Caco-2 (cell line): ENCODE measurements around the gene UBE2R2. TPM values are rescaled to one million over a fixed set of nuclear protein-coding genes. Genes with fewer than 3 reads are reported as not detected.
"Not testable (repeated sequence)": the region's sequence is repeated elsewhere in the genome, so short reads cannot be mapped to it uniquely, and the experiment has no call there.

Source experiments
- Bru-seq: library from RNA; stranded (reverse); fragments of 400-500 nt; gene quantifications from one replicate; lab custom pipeline; 2021; lab: Mats Ljungman, UMichigan
- BruChase-seq, 2 experiments: library from RNA; stranded (reverse); fragments of 400-500 nt; gene quantifications; one replicate each; lab custom pipeline; 2021; lab: Mats Ljungman, UMichigan
- BruUV-seq: library from RNA; stranded (reverse); fragments of 400-500 nt; replicated peaks from 2 replicates; lab custom pipeline; 2021; lab: Mats Ljungman, UMichigan
- CTCF ChIA-PET: fragments of 300-600 bp; sonication (Branson Sonifier 250); formaldehyde crosslinking; loops from one replicate; lab custom pipeline; 2022; ENCODE audit warnings: antibody characterized with exemption; lab: Charles Lee
- POLR2A ChIA-PET: fragments of 300-600 bp; sonication (Branson Sonifier 250); formaldehyde crosslinking; loops from one replicate; lab custom pipeline; 2022; ENCODE audit warnings: antibody characterized with exemption; lab: Charles Lee
- DNase-seq, 2 experiments: peaks; one replicate each; pipeline versions ENCODE4 v3.0.0 to v3.0.0-alpha.2; 2020 to 2022
- H3K27me3 ChIP-seq: replicated peaks from 2 replicates; pipeline ENCODE4 v1.6.0; 2011; ENCODE audit warnings: low read length; ENCODE audit not compliant: control insufficient read depth, insufficient read depth
- H3K36me3 ChIP-seq: 2 replicates; pipeline ENCODE4 v1.5.1; 2011; ENCODE audit warnings: low read length; ENCODE audit not compliant: control insufficient read depth, insufficient read depth
- H3K4me1 ChIP-seq: fragments of 250-450 bp; sonication (Bioruptor Pico); 2 replicates; pipeline ENCODE4 v1.5.1; 2020; ENCODE audit warnings: mild to moderate bottlenecking
- H3K4me3 ChIP-seq: 2 replicates; pipeline ENCODE4 v1.5.1; 2011; ENCODE audit warnings: low read depth, mild to moderate bottlenecking, control low read depth, low read length
- H3K9me3 ChIP-seq: fragments of 250-450 bp; sonication (Bioruptor Pico); 2 replicates; pipeline ENCODE4 v1.5.1; 2020; ENCODE audit warnings: mild to moderate bottlenecking, moderate library complexity
- H3K27ac Mint-ChIP-seq: one replicate; pipeline ENCODE4 v1.8.0; 2022; ENCODE audit warnings: mixed read lengths; ENCODE audit not compliant: unreplicated experiment
- H3K27me3 Mint-ChIP-seq: one replicate; pipeline ENCODE4 v1.8.0; 2022; ENCODE audit warnings: mixed read lengths; ENCODE audit not compliant: insufficient read depth, unreplicated experiment
- H3K36me3 Mint-ChIP-seq: one replicate; pipeline ENCODE4 v1.8.0; 2022; ENCODE audit warnings: mild to moderate bottlenecking, mixed read lengths; ENCODE audit not compliant: insufficient read depth, unreplicated experiment
- H3K4me1 Mint-ChIP-seq: one replicate; pipeline ENCODE4 v1.8.0; 2022; ENCODE audit warnings: low read depth, mixed read lengths; ENCODE audit not compliant: unreplicated experiment
- H3K4me3 Mint-ChIP-seq: one replicate; pipeline ENCODE4 v1.8.0; 2022; ENCODE audit warnings: mild to moderate bottlenecking, moderate library complexity, mixed read lengths; ENCODE audit not compliant: unreplicated experiment
- H3K9me3 Mint-ChIP-seq: one replicate; pipeline ENCODE4 v1.8.0; 2022; ENCODE audit warnings: mixed read lengths; ENCODE audit not compliant: unreplicated experiment
- CTCF ChIP-seq, 2 experiments: fragments of 200-600 bp in 1 of 2; IDR thresholded peaks; 1 replicate in 1 of 2; 2 replicates in 1 of 2; pipeline versions ENCODE4 v1.5.1 to v1.8.0; 2011 to 2022; ENCODE audit warnings: antibody characterized with exemption in 1 of 2, control low read depth in 1 of 2, inconsistent platforms in 1 of 2, low read depth in 1 of 2, low read length in 1 of 2, mild to moderate bottlenecking in 1 of 2, moderate library complexity in 1 of 2; ENCODE audit not compliant: insufficient read depth in 1 of 2, severe bottlenecking in 1 of 2, unreplicated experiment in 1 of 2
- intact Hi-C: fragments of 100-400 bp; cut with micrococcal nuclease; formaldehyde crosslinking; loops from one replicate; pipeline ENCODE4 v1.10.0; 2022; ENCODE audit not compliant: unreplicated experiment
- long read RNA-seq: library from polyadenylated mRNA; stranded (forward); transcript quantifications from one replicate; pipeline ENCODE4 v2.0.0, GENCODE V29; 2022
- total RNA-seq: library from RNA; stranded (reverse); gene quantifications from 2 replicates; pipeline ENCODE4 v1.2.3, GENCODE V29; 2022

UBE2R2 gene
- total RNA-seq = 48.1 and 52.3 TPM in 2 replicates
- Bru-seq, nascent RNA = percentile 83 among the genes with signal in this experiment
- BruChase-seq, experiment 1, labeled RNA remaining after a 2-hour chase = percentile 83 among the genes with signal in this experiment
- BruChase-seq, experiment 2, labeled RNA remaining after a 6-hour chase = percentile 87 among the genes with signal in this experiment
- long read RNA-seq, full-length matches to known transcripts = 108 of 139 reads
- long read RNA-seq, partial matches to known transcripts = 20 of 139 reads
- long read RNA-seq, other reads (novel, unspliced or antisense) = 11 of 139 reads

- CTCF ChIA-PET = interaction anchor here (0.6 to 1.2 kb wide), 3 partner anchors 17 to 79 kb away, joined by 3 to 4 read pairs (median 3); no protein-coding TSS in a partner anchor
These were observed at the start of gene UBE2R2 for GRCh38 chr9:33816327-33817252. Gene UBE2R2 (plus strand): TSS chr9:33817160. CDS start chr9:33817758, 598 bp downstream.

GRCh38 chr9:33770156-33770880, 46.6 kb upstream of the UBE2R2 start:
- H3K36me3 Mint-ChIP-seq, H3K4me1 Mint-ChIP-seq, H3K27me3 ChIP-seq, H3K9me3 Mint-ChIP-seq, H3K4me3 ChIP-seq, H3K27ac Mint-ChIP-seq, POLR2A ChIA-PET, intact Hi-C loops, H3K36me3 ChIP-seq, H3K9me3 ChIP-seq, H3K27me3 Mint-ChIP-seq, BruUV-seq, H3K4me1 ChIP-seq, CTCF ChIA-PET, H3K4me3 Mint-ChIP-seq, DNase-seq: not testable (repeated sequence)

More at GRCh38 chr9:33816327-33817252, at the start of gene UBE2R2:
- intact Hi-C loops = loop anchor here (5.0 to 10.0 kb wide), 2 partner anchors 108 to 256 kb away; no protein-coding TSS in a partner anchor
- Mint-ChIP-seq H3K4me3 (peak within 1 kb of the TSS; percentile 90), H3K27me3 (no peaks in the 10 kb centered on the region), H3K4me1 (peaks cover 20% of the 10 kb centered on the region), H3K36me3 (peaks cover 15% of the 10 kb centered on the region), H3K27ac (peak within 1 kb of the TSS; percentile 91), H3K9me3 (no peaks in the 10 kb centered on the region)
- TSS peak; percentile 90 for BruUV-seq
- H3K9me3 ChIP-seq = no peaks in the 10 kb centered on the region
- peaks cover 34% of the 10 kb centered on the region for H3K4me1 ChIP-seq
- H3K27me3 ChIP-seq = no peaks in the 10 kb centered on the region
- no peaks in the 10 kb centered on the region for H3K36me3 ChIP-seq
- no peak for TF ChIP-seq CTCF (IDR thresholded peaks at IDR 0.05; ENCODE audit: insufficient read depth in 1 of 2, low read depth in 1 of 2, low read length in 1 of 2, severe bottlenecking in 1 of 2, unreplicated experiment in 1 of 2)
- peak; percentile 89 to 96 for DNase-seq
- H3K4me3 ChIP-seq = peak within 1 kb of the TSS; percentile 89
- POLR2A ChIA-PET = interaction anchor here (0.6 to 0.7 kb wide), 2 partner anchors 8 to 277 kb away, joined by 4 read pairs; no protein-coding TSS in a partner anchor

- POLR2A ChIA-PET, H3K9me3 Mint-ChIP-seq, CTCF ChIA-PET, H3K27me3 Mint-ChIP-seq, BruUV-seq, H3K4me3 ChIP-seq, H3K27ac Mint-ChIP-seq, H3K36me3 ChIP-seq, intact Hi-C loops, DNase-seq, H3K36me3 Mint-ChIP-seq, H3K4me1 Mint-ChIP-seq, H3K27me3 ChIP-seq, H3K4me1 ChIP-seq, H3K9me3 ChIP-seq: not testable (repeated sequence)
- H3K4me3 Mint-ChIP-seq = peak overlapping the region; percentile 3
These were observed 43.8 kb upstream of the UBE2R2 start for GRCh38 chr9:33773135-33773534.

GRCh38 chr9:33774074-33774659, 42.8 kb upstream of the UBE2R2 start:
- H3K27me3 Mint-ChIP-seq, H3K36me3 Mint-ChIP-seq, BruUV-seq, H3K36me3 ChIP-seq, POLR2A ChIA-PET, H3K9me3 ChIP-seq, H3K27me3 ChIP-seq, H3K27ac Mint-ChIP-seq, H3K4me1 ChIP-seq, H3K9me3 Mint-ChIP-seq, H3K4me3 ChIP-seq, H3K4me3 Mint-ChIP-seq, DNase-seq, H3K4me1 Mint-ChIP-seq: not testable (repeated sequence)
- CTCF ChIA-PET = interaction anchor here (0.7 to 1.7 kb wide), 2 partner anchors 36 to 281 kb away, joined by 3 to 7 read pairs; no protein-coding TSS in a partner anchor
- intact Hi-C loops = loop anchor here (1.0 kb wide), 1 partner anchor 21 kb away; no protein-coding TSS in a partner anchor
